ENCODE data around the gene GDF15.
"Not testable (repeated sequence)": the region's sequence is repeated elsewhere in the genome, so short reads cannot be mapped to it uniquely, and the experiment has no call there.

The GDF15 gene

GRCh38 chr19:18385675-18386542 lies at the start of gene GDF15:
TSS of gene GDF15 (plus strand) at chr19:18386158. CDS start at chr19:18386190, 32 bp downstream.
- DNase-seq, result no peak

DNA sequence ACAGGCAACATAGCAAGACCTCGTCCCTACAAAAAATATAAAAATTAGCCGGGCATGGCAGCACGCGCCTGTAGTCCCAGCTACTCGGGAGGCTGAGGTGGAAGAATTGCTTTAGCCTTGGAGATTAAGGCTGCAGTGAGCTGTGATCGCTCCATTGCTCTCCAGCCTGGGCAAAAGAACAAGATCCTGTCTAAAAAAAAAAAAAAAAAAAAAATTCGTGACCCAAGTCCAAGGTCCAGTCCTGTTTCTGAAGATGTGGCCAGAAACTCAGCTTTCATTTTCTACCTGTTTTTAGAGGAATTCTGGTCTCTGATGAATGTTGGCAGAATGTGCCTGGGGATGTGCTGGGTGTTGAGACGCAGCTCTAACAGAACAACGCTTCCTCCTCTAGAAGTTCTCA lies 47.4 kb upstream of the GDF15 start:
- no peak for DNase-seq

- no peak for DNase-seq
These were observed 46.2 kb upstream of the GDF15 start for GRCh38 chr19:18339723-18340122.

DNA sequence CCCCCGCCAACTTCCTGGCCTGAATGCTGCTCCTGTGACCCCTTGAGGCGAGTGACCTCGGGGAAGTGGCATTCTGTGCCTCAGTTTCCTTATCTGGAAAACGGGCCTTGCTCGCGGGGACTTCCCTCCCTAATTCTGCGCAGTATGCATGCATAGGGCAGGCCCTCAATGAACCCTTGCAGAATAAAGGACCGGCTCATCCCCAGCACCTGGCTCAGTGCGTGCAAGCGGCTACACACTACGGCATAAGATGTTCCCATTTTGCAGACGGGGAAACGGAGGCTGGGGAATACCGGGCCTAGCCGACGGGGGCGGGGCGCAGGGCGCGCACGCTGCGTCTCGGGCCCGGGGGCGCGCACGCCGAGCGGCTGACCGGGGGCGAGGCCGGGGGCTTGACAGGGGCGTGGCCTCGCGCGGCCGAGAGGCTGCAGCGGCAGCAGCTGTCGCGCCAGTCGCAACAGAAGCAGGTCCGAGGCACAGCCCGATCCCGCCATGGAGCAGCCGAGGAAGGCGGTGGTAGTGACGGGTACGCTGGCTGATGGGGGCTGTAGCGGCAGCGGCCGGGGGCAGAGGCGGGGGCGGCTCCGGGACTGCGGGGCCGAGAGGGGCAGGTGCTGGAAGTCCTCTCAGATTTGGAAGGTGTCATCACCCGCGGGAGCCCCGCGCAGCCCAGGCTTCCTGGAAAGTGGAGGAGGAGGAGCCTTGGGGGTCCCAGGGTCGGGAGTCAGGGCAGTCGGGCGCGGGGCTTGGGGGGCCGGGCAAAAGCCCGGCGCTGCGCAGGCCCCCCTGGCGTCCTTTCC lies 45.6 kb upstream of the GDF15 start, which contains the start of gene PGPEP1:
PGPEP1 (plus strand) TSS at position 409 of the 800 bp plus-strand sequence; CDS start at position 493, 84 bp downstream.
- no peak for DNase-seq

- no peak for DNase-seq
These were observed 44.7 kb upstream of the GDF15 start for GRCh38 chr19:18340990-18341868.

GRCh38 chr19:18342090-18342632 lies 43.8 kb upstream of the GDF15 start:
- DNase-seq, result no peak

- DNase-seq, result no peak
These were observed 41.4 kb upstream of the GDF15 start for GRCh38 chr19:18344582-18344950.

GRCh38 chr19:18345296-18345695 lies 40.7 kb upstream of the GDF15 start:
- DNase-seq, result no peak

DNA sequence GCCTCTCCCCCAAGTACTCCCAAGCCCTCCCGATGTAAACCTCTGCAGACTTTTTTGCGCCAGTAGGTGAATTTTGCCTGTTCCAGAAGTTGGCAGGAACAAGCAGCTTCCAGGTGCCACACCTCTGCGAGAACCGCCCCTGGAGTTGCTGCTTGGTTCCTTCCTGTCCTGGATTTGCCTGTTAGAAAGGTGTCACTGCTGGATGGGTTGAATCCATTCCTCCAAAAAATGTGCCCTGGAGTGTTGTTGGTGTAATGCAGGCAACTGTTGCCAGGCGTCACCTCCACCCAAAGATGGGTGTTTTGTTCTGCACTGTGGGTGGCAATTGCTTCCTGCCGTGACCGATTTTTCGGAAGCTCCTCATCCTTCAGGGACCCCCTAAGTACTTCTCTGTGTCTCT lies 39.9 kb upstream of the GDF15 start:
- DNase-seq, result no peak

- no peak for DNase-seq
These were observed 37.8 kb upstream of the GDF15 start for GRCh38 chr19:18348171-18348570.

- DNase-seq, result not testable (repeated sequence)
These were observed 37.1 kb upstream of the GDF15 start for GRCh38 chr19:18348818-18349339.

GRCh38 chr19:18349524-18350128 lies 36.3 kb upstream of the GDF15 start:
- DNase-seq, result no peak

- no peak for DNase-seq
These were observed 35.5 kb upstream of the GDF15 start for GRCh38 chr19:18350490-18350889.

- DNase-seq, result no peak
These were observed 34.4 kb upstream of the GDF15 start for GRCh38 chr19:18351544-18351943.

DNA sequence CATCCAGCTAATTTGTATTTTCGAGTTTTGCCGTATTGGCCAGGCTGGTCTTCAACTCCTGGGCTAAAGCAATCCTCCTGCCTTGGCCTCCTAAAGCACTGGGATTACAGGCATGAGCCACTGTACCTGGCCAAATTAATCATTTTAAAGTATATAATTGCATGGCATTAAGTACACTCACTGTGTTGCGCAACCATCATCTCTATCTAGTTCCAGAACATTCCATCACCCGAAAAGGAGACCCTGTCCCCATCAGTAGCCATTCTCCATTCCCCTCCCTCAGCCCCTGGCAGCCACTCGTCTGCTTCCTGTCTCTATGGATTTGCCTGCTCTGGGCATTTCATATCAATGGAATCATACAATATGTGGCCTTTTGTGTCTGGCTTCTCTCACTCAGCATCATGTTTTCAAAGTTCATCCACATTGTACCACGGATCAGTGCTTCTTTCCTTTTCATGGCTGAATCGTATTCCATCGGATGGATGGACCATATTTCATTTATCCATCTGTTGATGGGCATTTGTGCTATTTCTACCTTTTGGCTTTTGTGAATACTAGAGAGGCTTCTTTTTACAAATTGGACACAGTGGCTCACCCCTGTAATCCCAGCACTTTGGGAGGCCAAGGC lies 32.5 kb upstream of the GDF15 start:
- DNase-seq, result no peak

DNA sequence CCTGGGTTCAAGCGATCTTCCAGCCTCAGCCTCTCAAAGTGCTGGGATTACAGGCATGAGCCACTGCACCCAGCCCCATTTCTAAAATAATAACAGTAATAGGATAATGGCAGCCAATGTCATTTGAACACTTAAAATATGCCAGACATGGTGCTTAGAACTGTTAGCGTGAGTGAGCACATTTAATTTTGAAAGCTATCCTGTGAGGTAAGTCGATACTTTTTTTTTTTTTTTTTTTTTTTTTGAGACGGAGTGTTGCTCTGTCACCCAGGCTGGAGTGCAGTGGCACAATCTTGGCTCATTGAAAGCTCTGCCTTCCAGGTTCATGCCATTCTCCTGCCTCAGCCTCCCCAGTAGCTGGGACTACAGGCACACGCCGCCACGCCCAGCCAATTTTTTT lies 31.2 kb upstream of the GDF15 start:
- not testable (repeated sequence) for DNase-seq

- no peak for DNase-seq
These were observed 28.9 kb upstream of the GDF15 start for GRCh38 chr19:18357041-18357440.

DNA sequence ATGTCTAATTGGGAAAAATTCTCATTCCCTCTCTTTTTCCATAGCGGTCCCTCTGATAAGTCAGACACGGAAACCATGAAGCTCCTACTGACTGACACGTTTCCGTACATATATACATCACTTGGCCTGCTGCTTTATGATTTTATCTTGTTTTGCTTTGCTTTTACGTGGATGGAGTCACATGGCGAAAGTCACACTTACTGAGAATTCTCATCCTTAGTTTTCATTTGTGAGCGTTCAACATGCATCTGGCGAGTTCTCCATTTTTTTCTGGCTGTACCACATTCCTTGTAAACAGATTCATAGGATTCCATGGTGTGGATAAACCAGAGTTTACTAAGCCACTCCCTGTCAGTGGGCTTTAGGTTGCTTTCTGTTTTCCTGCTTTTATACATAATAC lies 24.3 kb upstream of the GDF15 start:
- DNase-seq, result no peak

DNA sequence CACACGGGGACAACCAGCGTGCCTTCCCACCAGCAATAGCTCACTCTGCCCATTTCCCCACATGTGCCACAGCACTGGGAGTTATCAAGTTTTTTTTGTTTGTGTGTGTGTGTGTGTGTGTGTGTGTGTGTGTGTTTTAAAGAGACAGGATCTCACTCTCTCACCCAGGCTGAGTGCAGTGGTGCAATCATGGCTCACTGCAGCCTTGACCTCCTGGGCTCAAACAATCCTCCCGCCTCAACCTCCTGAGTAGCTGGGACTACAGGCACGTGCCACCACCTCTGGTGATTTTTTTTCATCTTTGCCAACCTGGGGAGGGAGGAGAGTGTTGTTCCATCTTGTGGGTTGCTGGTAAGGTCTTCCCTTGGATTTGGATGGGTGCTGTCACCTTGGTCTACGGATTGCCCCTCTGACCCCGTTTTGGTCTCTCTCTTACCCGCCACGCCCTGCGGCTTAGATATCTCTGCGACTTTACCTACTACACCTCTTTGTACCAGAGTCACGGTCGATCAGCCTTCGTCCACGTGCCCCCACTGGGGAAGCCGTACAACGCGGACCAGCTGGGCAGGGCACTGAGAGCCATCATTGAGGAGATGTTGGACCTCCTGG lies 22.9 kb upstream of the GDF15 start:
- no peak for DNase-seq

DNA sequence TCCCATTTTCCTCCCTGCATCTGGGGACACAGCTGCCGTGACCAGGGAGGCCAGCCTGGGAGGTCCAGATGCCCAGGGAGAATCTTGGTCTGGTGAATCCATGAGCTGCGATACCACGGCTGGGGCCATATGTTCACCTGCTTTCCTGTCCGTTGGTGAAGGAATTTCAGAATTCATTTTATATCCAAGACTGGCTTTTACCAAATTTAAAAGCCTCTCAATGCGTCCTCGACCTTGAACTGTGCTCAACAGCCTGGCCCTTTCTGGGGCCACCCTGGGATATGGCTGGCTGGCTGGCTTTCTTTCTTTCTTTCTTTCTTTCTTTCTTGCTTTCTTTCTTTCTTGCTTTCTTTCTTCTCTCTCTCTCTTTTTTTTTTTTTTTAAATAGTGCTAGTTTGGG lies 22.2 kb upstream of the GDF15 start:
- no peak for DNase-seq

GRCh38 chr19:18364277-18364825 lies 21.6 kb upstream of the GDF15 start:
- DNase-seq, result not testable (repeated sequence)

Data from GOT3 (cell line).